Measurements from ENCODE around the gene LRRC38.
"Not testable (repeated sequence)": the region's sequence is repeated elsewhere in the genome, so short reads cannot be mapped to it uniquely, and the experiment has no call there.

The LRRC38 gene, protein sequence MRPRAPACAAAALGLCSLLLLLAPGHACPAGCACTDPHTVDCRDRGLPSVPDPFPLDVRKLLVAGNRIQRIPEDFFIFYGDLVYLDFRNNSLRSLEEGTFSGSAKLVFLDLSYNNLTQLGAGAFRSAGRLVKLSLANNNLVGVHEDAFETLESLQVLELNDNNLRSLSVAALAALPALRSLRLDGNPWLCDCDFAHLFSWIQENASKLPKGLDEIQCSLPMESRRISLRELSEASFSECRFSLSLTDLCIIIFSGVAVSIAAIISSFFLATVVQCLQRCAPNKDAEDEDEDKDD

DNA sequence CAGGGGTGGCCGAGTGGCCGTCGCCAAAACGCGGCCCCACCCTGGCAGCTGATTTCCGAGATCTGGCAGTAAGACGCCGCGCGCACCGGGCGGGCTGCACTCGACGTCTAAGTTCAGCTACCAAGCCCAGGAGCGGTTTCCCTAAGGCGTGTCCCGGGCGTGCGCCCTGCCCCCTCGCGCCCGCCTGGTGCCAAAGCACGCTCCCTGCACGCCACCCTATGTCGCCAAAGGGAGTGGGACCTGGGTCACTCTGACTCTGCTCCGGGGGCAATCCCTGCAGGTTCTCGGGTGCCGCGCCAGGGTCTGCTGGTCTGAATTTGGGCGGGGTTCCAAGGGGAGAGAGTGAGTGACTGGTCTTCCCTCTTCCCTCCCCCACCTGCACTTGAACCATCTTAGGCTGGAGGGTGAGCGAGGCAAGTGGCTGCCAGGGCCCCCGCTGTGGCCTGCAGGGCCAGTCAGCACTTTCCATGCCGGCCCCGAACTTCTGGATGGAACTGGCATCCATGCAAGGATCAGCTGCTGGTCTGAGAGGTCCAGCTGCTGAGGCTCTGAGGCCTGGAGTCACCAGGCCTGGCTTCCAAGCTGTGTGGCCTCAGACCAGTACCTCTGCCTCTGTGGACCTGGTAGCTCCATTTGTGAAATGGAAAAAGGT is at the start of gene LRRC38:
LRRC38 (minus strand) TSS at position 109 of the 652 bp plus-strand sequence. CDS start 410 bp downstream, outside the sequence.
- CTCF ChIA-PET, result interaction anchor here (0.6 to 1.5 kb wide), 4 partner anchors 11 to 49 kb away, joined by 3 to 5 read pairs (median 4); no protein-coding TSS in a partner anchor
- H3K4me3 ChIP-seq (ENCODE audit: low read depth, low read length), result peak within 1 kb of the TSS; percentile 35

DNA sequence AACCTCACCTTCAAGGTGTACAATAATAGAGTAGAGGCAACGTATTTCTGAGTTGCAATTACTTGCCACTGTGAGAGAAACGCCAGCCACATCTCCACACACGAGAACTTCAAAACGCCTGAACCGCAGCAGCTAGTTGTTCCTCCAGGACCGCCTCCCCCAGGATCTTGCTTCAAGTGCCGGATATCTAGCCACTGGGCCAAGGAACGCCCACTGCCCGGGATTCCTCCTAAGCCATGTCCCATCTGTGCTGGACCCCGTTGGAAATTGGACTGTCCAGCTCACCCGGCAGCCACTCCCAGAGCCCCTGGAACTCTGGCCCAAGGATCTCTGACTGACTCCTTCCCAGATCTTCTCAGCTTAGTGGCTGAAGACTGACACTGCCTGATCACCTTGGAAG is 49.2 kb upstream of the LRRC38 start:
- POLR2A ChIA-PET; H3K4me3 ChIP-seq (ENCODE audit: low read depth, low read length); H3K27ac ChIP-seq (ENCODE audit: extremely low read depth, low read depth, low read length); H3K9me3 ChIP-seq (ENCODE audit: control insufficient read depth, insufficient read depth, low read depth, low read length); H3K36me3 ChIP-seq (ENCODE audit: control insufficient read depth in 2 of 2, insufficient read depth in 1 of 2, low read length in 2 of 2); H3K4me1 ChIP-seq (ENCODE audit: control insufficient read depth, insufficient read depth, low read length): not testable (repeated sequence)
- CTCF ChIA-PET, result interaction anchor here (0.7 kb wide), 1 partner anchor 8 kb away, joined by 4 read pairs; no protein-coding TSS in a partner anchor

More for the DNA sequence above, at the start of gene LRRC38:
- Histone ChIP-seq H3K36me3 (ENCODE audit: control insufficient read depth in 2 of 2, insufficient read depth in 1 of 2, low read length in 2 of 2) (no peaks in the 10 kb centered on the region), H3K9me3 (ENCODE audit: control insufficient read depth, insufficient read depth, low read depth, low read length) (no peaks in the 10 kb centered on the region), H3K4me1 (ENCODE audit: control insufficient read depth, insufficient read depth, low read length) (no peaks in the 10 kb centered on the region; the same call in 1 of the 2 replicates), H3K27ac (ENCODE audit: extremely low read depth, low read depth, low read length) (no peak within 1 kb of the TSS)
- POLR2A ChIA-PET, result interaction anchor here (0.5 kb wide), 1 partner anchor 38 kb away, joined by 5 read pairs; no protein-coding TSS in a partner anchor
- TF ChIP-seq ZNF37A (tag by site-specific recombination; IDR thresholded peaks at IDR 0.05) (no peak), ZNF202 (tag by site-specific recombination; IDR thresholded peaks at IDR 0.05; ENCODE audit: borderline replicate concordance) (no peak), ZNF391 (tag by site-specific recombination; IDR thresholded peaks at IDR 0.05; ENCODE audit: borderline replicate concordance, low read depth) (no peak), RBAK (tag by site-specific recombination; IDR thresholded peaks at IDR 0.05) (no peak), ZNF292 (tag by site-specific recombination; IDR thresholded peaks at IDR 0.05; ENCODE audit: borderline replicate concordance, low read depth) (no peak), GLIS2 (tag by site-specific recombination; IDR thresholded peaks at IDR 0.05) (no peak), GLI2 (tag by site-specific recombination; IDR thresholded peaks at IDR 0.05; ENCODE audit: borderline replicate concordance, low read depth) (no peak), TCF7L2 (IDR thresholded peaks at IDR 0.05; ENCODE audit: borderline replicate concordance, low read depth, low read length) (no peak), SETDB1 (IDR thresholded peaks at IDR 0.05; ENCODE audit: insufficient read length, low read length) (no peak), ZNF561 (tag by site-specific recombination; IDR thresholded peaks at IDR 0.05; ENCODE audit: borderline replicate concordance) (no peak), KLF1 (tag by site-specific recombination; IDR thresholded peaks at IDR 0.05) (peak; percentile 68; the same call in 1 of the 2 replicates), ZNF155 (tag by site-specific recombination; IDR thresholded peaks at IDR 0.05) (no peak), ZNF549 (tag by site-specific recombination; IDR thresholded peaks at IDR 0.05) (no peak)
- TF ChIP-seq, protein P1, sequence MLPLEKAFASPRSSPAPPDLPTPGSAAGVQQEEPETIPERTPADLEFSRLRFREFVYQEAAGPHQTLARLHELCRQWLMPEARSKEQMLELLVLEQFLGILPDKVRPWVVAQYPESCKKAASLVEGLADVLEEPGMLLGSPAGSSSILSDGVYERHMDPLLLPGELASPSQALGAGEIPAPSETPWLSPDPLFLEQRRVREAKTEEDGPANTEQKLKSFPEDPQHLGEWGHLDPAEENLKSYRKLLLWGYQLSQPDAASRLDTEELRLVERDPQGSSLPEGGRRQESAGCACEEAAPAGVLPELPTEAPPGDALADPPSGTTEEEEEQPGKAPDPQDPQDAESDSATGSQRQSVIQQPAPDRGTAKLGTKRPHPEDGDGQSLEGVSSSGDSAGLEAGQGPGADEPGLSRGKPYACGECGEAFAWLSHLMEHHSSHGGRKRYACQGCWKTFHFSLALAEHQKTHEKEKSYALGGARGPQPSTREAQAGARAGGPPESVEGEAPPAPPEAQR (tag by site-specific recombination; IDR thresholded peaks at IDR 0.05), result no peak
- TF ChIP-seq, protein P2, sequence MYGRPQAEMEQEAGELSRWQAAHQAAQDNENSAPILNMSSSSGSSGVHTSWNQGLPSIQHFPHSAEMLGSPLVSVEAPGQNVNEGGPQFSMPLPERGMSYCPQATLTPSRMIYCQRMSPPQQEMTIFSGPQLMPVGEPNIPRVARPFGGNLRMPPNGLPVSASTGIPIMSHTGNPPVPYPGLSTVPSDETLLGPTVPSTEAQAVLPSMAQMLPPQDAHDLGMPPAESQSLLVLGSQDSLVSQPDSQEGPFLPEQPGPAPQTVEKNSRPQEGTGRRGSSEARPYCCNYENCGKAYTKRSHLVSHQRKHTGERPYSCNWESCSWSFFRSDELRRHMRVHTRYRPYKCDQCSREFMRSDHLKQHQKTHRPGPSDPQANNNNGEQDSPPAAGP (tag by site-specific recombination; IDR thresholded peaks at IDR 0.05), result peak; percentile 61

DNA sequence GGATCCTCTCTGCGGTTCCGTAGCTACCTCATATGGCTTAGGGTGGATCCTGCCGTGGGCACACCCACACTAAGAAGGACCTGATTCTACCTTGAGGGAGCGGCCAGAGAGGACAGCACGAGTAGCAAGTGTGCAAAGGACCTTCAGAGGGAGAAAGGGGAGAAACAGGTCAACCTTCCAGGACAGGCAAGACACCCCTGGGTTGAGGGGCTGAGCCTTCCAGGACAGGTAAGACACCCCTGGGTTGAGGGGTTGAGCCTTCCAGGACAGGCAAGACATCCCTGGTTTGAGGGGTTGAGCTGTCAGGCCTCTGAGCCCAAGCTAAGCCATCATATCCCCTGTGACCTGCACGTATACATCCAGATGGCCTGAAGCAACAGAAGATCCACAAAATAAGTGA is 46.7 kb upstream of the LRRC38 start:
- H3K36me3 ChIP-seq (ENCODE audit: control insufficient read depth in 2 of 2, insufficient read depth in 1 of 2, low read length in 2 of 2), result no peaks in the 10 kb centered on the region
- ChIA-PET CTCF (interaction anchor here (0.6 kb wide), 1 partner anchor 10 kb away, joined by 4 read pairs; no protein-coding TSS in a partner anchor), POLR2A (no interaction called here)
- no peaks in the 10 kb centered on the region for H3K4me1 ChIP-seq (ENCODE audit: control insufficient read depth, insufficient read depth, low read length)
- H3K27ac ChIP-seq (ENCODE audit: extremely low read depth, low read depth, low read length), result no peak overlapping the region
- H3K9me3 ChIP-seq (ENCODE audit: control insufficient read depth, insufficient read depth, low read depth, low read length), result no peaks in the 10 kb centered on the region
- H3K4me3 ChIP-seq (ENCODE audit: low read depth, low read length), result no peak overlapping the region
- no peak for TF ChIP-seq ZNF404 (tag by site-specific recombination; IDR thresholded peaks at IDR 0.05)
- TF ChIP-seq ZNF10 (tag by site-specific recombination; IDR thresholded peaks at IDR 0.05), result no peak
- TF ChIP-seq, protein P3, sequence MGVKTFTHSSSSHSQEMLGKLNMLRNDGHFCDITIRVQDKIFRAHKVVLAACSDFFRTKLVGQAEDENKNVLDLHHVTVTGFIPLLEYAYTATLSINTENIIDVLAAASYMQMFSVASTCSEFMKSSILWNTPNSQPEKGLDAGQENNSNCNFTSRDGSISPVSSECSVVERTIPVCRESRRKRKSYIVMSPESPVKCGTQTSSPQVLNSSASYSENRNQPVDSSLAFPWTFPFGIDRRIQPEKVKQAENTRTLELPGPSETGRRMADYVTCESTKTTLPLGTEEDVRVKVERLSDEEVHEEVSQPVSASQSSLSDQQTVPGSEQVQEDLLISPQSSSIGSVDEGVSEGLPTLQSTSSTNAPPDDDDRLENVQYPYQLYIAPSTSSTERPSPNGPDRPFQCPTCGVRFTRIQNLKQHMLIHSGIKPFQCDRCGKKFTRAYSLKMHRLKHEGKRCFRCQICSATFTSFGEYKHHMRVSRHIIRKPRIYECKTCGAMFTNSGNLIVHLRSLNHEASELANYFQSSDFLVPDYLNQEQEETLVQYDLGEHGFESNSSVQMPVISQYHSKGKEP (tag by site-specific recombination; IDR thresholded peaks at IDR 0.05), result no peak
- TF ChIP-seq, protein P4, sequence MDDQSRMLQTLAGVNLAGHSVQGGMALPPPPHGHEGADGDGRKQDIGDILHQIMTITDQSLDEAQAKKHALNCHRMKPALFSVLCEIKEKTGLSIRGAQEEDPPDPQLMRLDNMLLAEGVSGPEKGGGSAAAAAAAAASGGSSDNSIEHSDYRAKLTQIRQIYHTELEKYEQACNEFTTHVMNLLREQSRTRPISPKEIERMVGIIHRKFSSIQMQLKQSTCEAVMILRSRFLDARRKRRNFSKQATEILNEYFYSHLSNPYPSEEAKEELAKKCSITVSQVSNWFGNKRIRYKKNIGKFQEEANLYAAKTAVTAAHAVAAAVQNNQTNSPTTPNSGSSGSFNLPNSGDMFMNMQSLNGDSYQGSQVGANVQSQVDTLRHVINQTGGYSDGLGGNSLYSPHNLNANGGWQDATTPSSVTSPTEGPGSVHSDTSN (CRISPR knock-in tag; IDR thresholded peaks at IDR 0.05), result no peak
- no peak for TF ChIP-seq PRDM1 (tag by site-specific recombination; IDR thresholded peaks at IDR 0.05)
- no peak for TF ChIP-seq ZNF394 (tag by site-specific recombination; IDR thresholded peaks at IDR 0.05; ENCODE audit: borderline replicate concordance)
- TF ChIP-seq ZNF211 (tag by site-specific recombination; IDR thresholded peaks at IDR 0.05; ENCODE audit: low read depth), result no peak
- TF ChIP-seq, protein P5, sequence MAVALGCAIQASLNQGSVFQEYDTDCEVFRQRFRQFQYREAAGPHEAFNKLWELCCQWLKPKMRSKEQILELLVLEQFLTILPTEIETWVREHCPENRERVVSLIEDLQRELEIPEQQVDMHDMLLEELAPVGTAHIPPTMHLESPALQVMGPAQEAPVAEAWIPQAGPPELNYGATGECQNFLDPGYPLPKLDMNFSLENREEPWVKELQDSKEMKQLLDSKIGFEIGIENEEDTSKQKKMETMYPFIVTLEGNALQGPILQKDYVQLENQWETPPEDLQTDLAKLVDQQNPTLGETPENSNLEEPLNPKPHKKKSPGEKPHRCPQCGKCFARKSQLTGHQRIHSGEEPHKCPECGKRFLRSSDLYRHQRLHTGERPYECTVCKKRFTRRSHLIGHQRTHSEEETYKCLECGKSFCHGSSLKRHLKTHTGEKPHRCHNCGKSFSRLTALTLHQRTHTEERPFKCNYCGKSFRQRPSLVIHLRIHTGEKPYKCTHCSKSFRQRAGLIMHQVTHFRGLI (tag by site-specific recombination; IDR thresholded peaks at IDR 0.05), result no peak

Data from HEK293 (cell line).